Activated CD4-positive, alpha-beta T cell treated with anti-CD3 and anti-CD28 coated beads for 4 hours (primary cell): ENCODE data around the gene C6orf132.

Source experiments
- DNase-seq, 2 donors: peaks; one replicate each; pipeline ENCODE4 v3.0.0-alpha.2; 2020

Gene C6orf132

GRCh38 chr6:42135161-42135560 lies 7.3 kb downstream of the C6orf132 start:
- DNase-seq, result no peak

GRCh38 chr6:42133926-42134325 lies 8.5 kb downstream of the C6orf132 start:
- no peak for DNase-seq

- DNase-seq, result no peak
Measured at GRCh38 chr6:42131531-42131930, 10.9 kb downstream of the C6orf132 start.

GRCh38 chr6:42129360-42129676 lies 13.1 kb downstream of the C6orf132 start:
- no peak for DNase-seq

GRCh38 chr6:42128460-42129359 lies 13.7 kb downstream of the C6orf132 start:
- DNase-seq, result no peak

- DNase-seq, result no peak
Measured at GRCh38 chr6:42125663-42126062, 16.8 kb downstream of the C6orf132 start.

GRCh38 chr6:42125231-42125630 lies 17.2 kb downstream of the C6orf132 start:
- DNase-seq, result no peak

- no peak for DNase-seq
Measured at GRCh38 chr6:42124223-42124836, 18.1 kb downstream of the C6orf132 start.

- DNase-seq, result no peak
Measured at GRCh38 chr6:42123379-42124103, 18.9 kb downstream of the C6orf132 start.

- DNase-seq, result no peak
Measured at GRCh38 chr6:42120895-42121865, 21.2 kb downstream of the C6orf132 start.

- DNase-seq, result no peak
Measured at GRCh38 chr6:42118162-42119001, 24.0 kb downstream of the C6orf132 start.

- DNase-seq, result no peak
Measured at GRCh38 chr6:42117843-42118161, 24.6 kb downstream of the C6orf132 start.

GRCh38 chr6:42113936-42114636 lies 28.3 kb downstream of the C6orf132 start:
- no peak for DNase-seq

GRCh38 chr6:42112351-42112750 lies 30.1 kb downstream of the C6orf132 start:
- DNase-seq, result no peak

- DNase-seq, result no peak
Measured at GRCh38 chr6:42110683-42111082, 31.7 kb downstream of the C6orf132 start.

GRCh38 chr6:42108071-42108470 lies 34.3 kb downstream of the C6orf132 start:
- DNase-seq, result no peak

- no peak for DNase-seq
Measured at GRCh38 chr6:42106112-42107023, 36.1 kb downstream of the C6orf132 start.

GRCh38 chr6:42105709-42106108 lies 36.7 kb downstream of the C6orf132 start:
- DNase-seq, result no peak

GRCh38 chr6:42105156-42105648 lies 37.2 kb downstream of the C6orf132 start:
- DNase-seq, result no peak

GRCh38 chr6:42104804-42105125 lies 37.7 kb downstream of the C6orf132 start:
- peak in 1 of 2 donors; percentile 23 for DNase-seq
